Keratinocyte (primary cell): ENCODE data around the gene MRPL28.
A peak's percentile ranks its signal among the peaks of the same experiment; 100 is the strongest.

Experiments
- CTCF ChIP-seq, 3 experiments: IDR thresholded peaks in 1 of 3; conservative IDR thresholded peaks in 1 of 3; optimal IDR thresholded peaks in 1 of 3; 2 replicates in 2 of 3; 3 replicates in 1 of 3; pipeline versions ENCODE3 to v1.5.1; 2011; ENCODE audit warnings: low read length in 3 of 3, mild to moderate bottlenecking in 3 of 3, moderate library complexity in 2 of 3, control low read depth in 1 of 3, inconsistent platforms in 1 of 3; ENCODE audit not compliant: insufficient read depth in 2 of 3; ENCODE audit errors: extremely low read depth in 1 of 3
- EZH2 ChIP-seq: IDR thresholded peaks from one replicate; pipeline ENCODE4 v1.6.1; 2012; ENCODE audit warnings: inconsistent platforms, mild to moderate bottlenecking, low read length, moderate library complexity

DNA sequence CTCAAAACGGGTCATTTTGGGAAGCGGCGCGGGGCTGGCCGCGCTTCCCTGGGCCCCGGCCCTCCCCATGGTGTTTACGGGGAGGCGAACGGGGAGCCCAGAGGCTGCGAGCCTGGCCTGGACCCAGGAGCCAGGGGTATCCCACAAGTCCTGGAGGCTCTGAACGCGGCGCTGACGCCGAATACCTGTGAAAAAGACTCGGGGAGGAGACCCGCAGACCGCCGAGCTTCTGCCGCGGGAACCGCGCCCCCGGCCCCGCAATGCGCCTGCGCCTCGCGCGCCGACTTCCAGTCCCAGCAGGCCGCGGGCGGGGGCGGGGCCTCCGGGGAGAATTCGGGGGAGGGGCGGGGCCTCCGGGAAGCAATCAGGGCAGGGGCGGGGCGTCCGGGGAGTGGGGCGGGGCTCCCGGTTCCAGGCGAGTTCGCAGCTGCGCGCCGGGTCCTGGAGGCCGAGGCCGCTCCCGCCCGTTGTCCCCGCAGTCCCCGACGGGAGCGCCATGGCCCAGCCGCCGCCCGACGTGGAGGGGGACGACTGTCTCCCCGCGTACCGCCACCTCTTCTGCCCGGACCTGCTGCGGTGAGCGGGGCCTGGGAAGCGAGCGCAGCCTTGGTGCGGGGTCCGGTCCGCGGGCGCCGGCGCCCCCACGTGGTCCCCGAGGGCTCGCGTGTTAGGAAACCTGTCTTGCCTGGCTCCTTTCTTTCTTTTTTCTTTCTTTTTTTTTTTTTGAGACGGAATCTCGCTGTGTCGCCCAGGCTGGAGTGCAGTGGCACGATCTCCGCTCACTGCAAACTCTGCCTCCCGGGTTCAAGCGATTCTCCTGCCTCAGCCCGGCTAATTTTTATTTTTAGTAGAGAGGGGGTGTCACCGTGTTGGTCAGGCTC, 31.4 kb upstream of the MRPL28 start, which contains the start of gene DECR2:
- TF ChIP-seq CTCF (optimal IDR thresholded peaks at IDR 0.05 in 1 of 3, IDR thresholded peaks at IDR 0.05 in 1 of 3, conservative IDR thresholded peaks at IDR 0.05 in 1 of 3; ENCODE audit: extremely low read depth in 1 of 3, insufficient read depth in 2 of 3, low read length in 3 of 3) (peak; percentile 28 to 59 (median 42)), EZH2 (no peak)
